SK-N-SH treated with all-trans-retinoic acid at 6 μM for 48 hours (cell line): ENCODE results near the gene CRYBG1.
A peak's percentile ranks its signal among the peaks of the same experiment; 100 is the strongest.

Experiments used
- ATAC-seq: fragments of 200-7000 bp; cut with Tn5 transposase; 3 replicates; pipeline ENCODE4 v1.9.1; 2020; ENCODE audit warnings: mild to moderate bottlenecking, moderate library complexity
- BACH2 ChIP-seq: fragments of 250-450 bp; sonication (Bioruptor Pico); IDR thresholded peaks from 2 replicates; pipeline ENCODE4 v1.9.0; 2021; ENCODE audit warnings: mild to moderate bottlenecking, borderline replicate concordance
- CSDC2 ChIP-seq: fragments of 250-450 bp; sonication (Bioruptor Pico); IDR thresholded peaks from 2 replicates; pipeline ENCODE4 v1.5.0; 2020; ENCODE audit warnings: mild to moderate bottlenecking, moderate library complexity
- ESRRG ChIP-seq: fragments of 250-450 bp; sonication (Bioruptor Pico); IDR thresholded peaks from 2 replicates; pipeline ENCODE4 v1.6.1; 2021; ENCODE audit warnings: mild to moderate bottlenecking
- ISL1 ChIP-seq: fragments of 250-450 bp; sonication (Bioruptor Pico); IDR thresholded peaks from 2 replicates; pipeline ENCODE4 v2.1.2; 2022; ENCODE audit warnings: mild to moderate bottlenecking, moderate library complexity
- PPARA ChIP-seq: fragments of 250-450 bp; sonication (Bioruptor Pico); IDR thresholded peaks from 2 replicates; pipeline ENCODE4 v1.5.0; 2020; ENCODE audit warnings: mild to moderate bottlenecking, borderline replicate concordance
- RARB ChIP-seq: fragments of 250-450 bp; sonication (Bioruptor Pico); IDR thresholded peaks from 2 replicates; pipeline ENCODE4 v1.8.0; 2021; ENCODE audit warnings: mild to moderate bottlenecking, moderate library complexity
- SNAI2 ChIP-seq: fragments of 250-450 bp; sonication (Bioruptor Pico); IDR thresholded peaks from 2 replicates; pipeline ENCODE4 v1.5.0; 2020; ENCODE audit warnings: mild to moderate bottlenecking, moderate library complexity
- TCF4 ChIP-seq: fragments of 250-450 bp; sonication (Bioruptor Pico); IDR thresholded peaks from 2 replicates; pipeline ENCODE4 v1.8.0; 2021; ENCODE audit warnings: mild to moderate bottlenecking, moderate library complexity, borderline replicate concordance
- TOX ChIP-seq: fragments of 250-450 bp; sonication (Bioruptor Pico); IDR thresholded peaks from 2 replicates; pipeline ENCODE4 v1.8.0; 2021; ENCODE audit warnings: mild to moderate bottlenecking, moderate library complexity, borderline replicate concordance
- ZC3H10 ChIP-seq: fragments of 250-450 bp; sonication (Bioruptor Pico); IDR thresholded peaks from 2 replicates; pipeline ENCODE4 v1.5.1; 2021; ENCODE audit warnings: mild to moderate bottlenecking, moderate library complexity
- ZFP30 ChIP-seq: fragments of 450-650 bp; formaldehyde crosslinking; IDR thresholded peaks from 2 replicates; pipeline ENCODE4 v1.5.0; 2022; ENCODE audit warnings: mild to moderate bottlenecking, moderate library complexity
- ZNF8 ChIP-seq: fragments of 450-650 bp; formaldehyde crosslinking; IDR thresholded peaks from 2 replicates; pipeline ENCODE4 v1.5.0; 2020; ENCODE audit warnings: mild to moderate bottlenecking, moderate library complexity
- TF ChIP-seq, protein P1 (sequence below): fragments of 250-450 bp; sonication (Bioruptor Pico); IDR thresholded peaks from 2 replicates; pipeline ENCODE4 v1.5.1; 2021; ENCODE audit warnings: mild to moderate bottlenecking, moderate library complexity
- TF ChIP-seq, protein P2 (sequence below): fragments of 250-450 bp; sonication (Bioruptor Pico); IDR thresholded peaks from 2 replicates; pipeline ENCODE4 v1.8.0; 2021; ENCODE audit warnings: low read depth, mild to moderate bottlenecking, moderate library complexity, borderline replicate concordance
- TF ChIP-seq, protein P3 (sequence below): fragments of 250-450 bp; sonication (Bioruptor Pico); IDR thresholded peaks from 2 replicates; pipeline ENCODE4 v1.5.0; 2020; ENCODE audit warnings: mild to moderate bottlenecking, moderate library complexity
- TF ChIP-seq, protein P4 (sequence below): fragments of 250-450 bp; sonication (Bioruptor Pico); IDR thresholded peaks from 2 replicates; pipeline ENCODE4 v1.8.0; 2020; ENCODE audit warnings: mild to moderate bottlenecking, moderate library complexity, borderline replicate concordance

CRYBG1 gene

DNA sequence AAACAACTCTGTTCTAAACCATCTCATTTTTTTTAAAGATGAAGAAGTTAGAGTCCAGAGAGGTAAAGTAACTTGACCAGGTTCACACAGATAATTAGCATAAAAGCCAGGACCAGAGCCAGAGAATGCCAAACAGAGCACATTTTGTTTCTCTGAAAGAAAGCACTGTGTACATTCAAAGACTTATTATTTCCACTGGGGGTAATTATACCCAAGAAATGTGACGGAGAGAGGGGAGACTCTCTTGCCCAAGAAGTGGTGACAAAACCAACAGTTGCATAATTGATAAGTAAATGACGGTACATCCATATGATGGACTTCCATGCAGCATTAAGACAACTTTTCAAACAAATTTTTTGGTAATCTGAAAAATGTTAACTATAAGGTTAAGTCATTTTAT, 157.2 kb downstream of the CRYBG1 start:
- no peak for ATAC-seq
- no peak for TF ChIP-seq ESRRG (CRISPR knock-in tag)
- TF ChIP-seq, protein P1, sequence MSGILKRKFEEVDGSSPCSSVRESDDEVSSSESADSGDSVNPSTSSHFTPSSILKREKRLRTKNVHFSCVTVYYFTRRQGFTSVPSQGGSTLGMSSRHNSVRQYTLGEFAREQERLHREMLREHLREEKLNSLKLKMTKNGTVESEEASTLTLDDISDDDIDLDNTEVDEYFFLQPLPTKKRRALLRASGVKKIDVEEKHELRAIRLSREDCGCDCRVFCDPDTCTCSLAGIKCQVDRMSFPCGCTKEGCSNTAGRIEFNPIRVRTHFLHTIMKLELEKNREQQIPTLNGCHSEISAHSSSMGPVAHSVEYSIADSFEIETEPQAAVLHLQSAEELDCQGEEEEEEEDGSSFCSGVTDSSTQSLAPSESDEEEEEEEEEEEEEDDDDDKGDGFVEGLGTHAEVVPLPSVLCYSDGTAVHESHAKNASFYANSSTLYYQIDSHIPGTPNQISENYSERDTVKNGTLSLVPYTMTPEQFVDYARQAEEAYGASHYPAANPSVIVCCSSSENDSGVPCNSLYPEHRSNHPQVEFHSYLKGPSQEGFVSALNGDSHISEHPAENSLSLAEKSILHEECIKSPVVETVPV = no peak
- no peak for TF ChIP-seq ZNF8 (CRISPR knock-in tag)
- TF ChIP-seq CSDC2 (CRISPR knock-in tag) = no peak

DNA sequence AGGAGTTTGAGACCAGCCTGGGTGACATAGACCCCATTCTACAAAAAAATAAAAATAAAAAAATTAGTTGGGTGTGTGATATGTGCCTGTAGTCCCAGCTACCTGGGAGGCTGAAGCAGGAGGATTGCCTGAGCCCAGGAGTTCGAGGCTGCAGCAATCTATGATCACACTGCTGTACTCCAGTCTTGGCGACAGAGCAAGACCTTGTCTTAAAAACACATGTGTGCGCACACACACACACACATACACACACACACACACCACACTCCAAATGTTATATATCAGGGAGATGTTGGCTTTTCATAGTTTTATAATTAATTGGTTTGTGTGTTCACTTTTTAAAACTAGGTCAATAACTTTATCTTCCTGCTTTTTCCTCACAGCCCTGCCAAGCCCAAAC, 158.2 kb downstream of the CRYBG1 start:
- TF ChIP-seq ZFP30 (no peak), BACH2 (CRISPR knock-in tag) (no peak), SNAI2 (CRISPR knock-in tag) (no peak), TCF4 (CRISPR knock-in tag) (no peak), ISL1 (CRISPR knock-in tag) (no peak), ZC3H10 (CRISPR knock-in tag) (no peak), CSDC2 (CRISPR knock-in tag) (no peak), RARB (CRISPR knock-in tag) (no peak), ESRRG (CRISPR knock-in tag) (no peak)
- TF ChIP-seq, protein P1 = no peak
- TF ChIP-seq, protein P2, sequence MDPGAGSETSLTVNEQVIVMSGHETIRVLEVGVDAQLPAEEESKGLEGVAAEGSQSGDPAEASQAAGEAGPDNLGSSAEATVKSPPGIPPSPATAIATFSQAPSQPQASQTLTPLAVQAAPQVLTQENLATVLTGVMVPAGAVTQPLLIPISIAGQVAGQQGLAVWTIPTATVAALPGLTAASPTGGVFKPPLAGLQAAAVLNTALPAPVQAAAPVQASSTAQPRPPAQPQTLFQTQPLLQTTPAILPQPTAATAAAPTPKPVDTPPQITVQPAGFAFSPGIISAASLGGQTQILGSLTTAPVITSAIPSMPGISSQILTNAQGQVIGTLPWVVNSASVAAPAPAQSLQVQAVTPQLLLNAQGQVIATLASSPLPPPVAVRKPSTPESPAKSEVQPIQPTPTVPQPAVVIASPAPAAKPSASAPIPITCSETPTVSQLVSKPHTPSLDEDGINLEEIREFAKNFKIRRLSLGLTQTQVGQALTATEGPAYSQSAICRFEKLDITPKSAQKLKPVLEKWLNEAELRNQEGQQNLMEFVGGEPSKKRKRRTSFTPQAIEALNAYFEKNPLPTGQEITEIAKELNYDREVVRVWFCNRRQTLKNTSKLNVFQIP (CRISPR knock-in tag) = no peak
- TF ChIP-seq, protein P3, sequence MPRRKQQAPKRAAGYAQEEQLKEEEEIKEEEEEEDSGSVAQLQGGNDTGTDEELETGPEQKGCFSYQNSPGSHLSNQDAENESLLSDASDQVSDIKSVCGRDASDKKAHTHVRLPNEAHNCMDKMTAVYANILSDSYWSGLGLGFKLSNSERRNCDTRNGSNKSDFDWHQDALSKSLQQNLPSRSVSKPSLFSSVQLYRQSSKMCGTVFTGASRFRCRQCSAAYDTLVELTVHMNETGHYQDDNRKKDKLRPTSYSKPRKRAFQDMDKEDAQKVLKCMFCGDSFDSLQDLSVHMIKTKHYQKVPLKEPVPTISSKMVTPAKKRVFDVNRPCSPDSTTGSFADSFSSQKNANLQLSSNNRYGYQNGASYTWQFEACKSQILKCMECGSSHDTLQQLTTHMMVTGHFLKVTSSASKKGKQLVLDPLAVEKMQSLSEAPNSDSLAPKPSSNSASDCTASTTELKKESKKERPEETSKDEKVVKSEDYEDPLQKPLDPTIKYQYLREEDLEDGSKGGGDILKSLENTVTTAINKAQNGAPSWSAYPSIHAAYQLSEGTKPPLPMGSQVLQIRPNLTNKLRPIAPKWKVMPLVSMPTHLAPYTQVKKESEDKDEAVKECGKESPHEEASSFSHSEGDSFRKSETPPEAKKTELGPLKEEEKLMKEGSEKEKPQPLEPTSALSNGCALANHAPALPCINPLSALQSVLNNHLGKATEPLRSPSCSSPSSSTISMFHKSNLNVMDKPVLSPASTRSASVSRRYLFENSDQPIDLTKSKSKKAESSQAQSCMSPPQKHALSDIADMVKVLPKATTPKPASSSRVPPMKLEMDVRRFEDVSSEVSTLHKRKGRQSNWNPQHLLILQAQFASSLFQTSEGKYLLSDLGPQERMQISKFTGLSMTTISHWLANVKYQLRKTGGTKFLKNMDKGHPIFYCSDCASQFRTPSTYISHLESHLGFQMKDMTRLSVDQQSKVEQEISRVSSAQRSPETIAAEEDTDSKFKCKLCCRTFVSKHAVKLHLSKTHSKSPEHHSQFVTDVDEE = no peak
- no peak for ATAC-seq

DNA sequence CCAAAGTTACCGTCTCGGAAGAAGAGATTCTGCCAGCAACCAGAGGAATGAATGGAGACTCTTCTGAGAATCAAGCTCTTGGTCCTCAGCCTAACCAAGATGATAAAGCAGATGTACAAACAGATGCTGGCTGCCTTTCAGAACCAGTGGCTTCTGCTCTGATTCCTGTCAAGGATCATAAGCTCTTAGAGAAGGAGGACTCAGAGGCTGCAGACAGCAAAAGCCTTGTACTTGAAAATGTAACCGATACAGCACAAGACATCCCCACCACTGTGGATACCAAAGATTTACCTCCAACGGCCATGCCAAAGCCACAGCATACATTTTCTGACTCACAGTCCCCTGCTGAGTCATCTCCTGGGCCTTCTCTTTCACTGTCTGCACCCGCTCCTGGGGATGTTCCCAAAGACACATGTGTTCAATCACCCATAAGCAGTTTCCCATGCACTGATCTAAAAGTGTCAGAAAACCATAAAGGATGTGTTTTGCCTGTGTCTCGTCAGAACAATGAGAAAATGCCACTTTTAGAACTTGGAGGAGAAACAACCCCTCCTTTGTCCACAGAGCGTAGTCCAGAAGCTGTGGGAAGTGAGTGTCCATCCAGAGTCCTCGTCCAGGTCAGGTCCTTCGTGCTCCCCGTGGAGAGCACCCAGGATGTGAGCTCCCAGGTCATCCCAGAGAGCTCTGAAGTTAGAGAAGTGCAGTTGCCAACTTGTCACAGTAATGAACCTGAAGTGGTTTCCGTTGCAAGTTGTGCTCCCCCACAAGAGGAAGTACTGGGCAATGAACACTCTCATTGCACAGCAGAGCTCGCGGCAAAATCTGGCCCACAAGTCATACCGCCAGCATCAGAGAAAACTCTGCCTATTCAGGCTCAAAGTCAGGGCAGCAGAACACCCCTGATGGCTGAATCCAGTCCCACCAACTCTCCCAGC, 159.2 kb downstream of the CRYBG1 start:
- TF ChIP-seq CSDC2 (CRISPR knock-in tag) (0 out of 2 replicates have a peak, but pooled peaks have one; percentile 14), TOX (CRISPR knock-in tag) (peak; percentile 77), BACH2 (CRISPR knock-in tag) (no peak), PPARA (CRISPR knock-in tag) (no peak), ZC3H10 (CRISPR knock-in tag) (peak; percentile 18; the same call in 1 of the 2 replicates), RARB (CRISPR knock-in tag) (peak; percentile 75; the same call in 1 of the 2 replicates)
- TF ChIP-seq, protein P2 (CRISPR knock-in tag) = no peak
- TF ChIP-seq, protein P4, sequence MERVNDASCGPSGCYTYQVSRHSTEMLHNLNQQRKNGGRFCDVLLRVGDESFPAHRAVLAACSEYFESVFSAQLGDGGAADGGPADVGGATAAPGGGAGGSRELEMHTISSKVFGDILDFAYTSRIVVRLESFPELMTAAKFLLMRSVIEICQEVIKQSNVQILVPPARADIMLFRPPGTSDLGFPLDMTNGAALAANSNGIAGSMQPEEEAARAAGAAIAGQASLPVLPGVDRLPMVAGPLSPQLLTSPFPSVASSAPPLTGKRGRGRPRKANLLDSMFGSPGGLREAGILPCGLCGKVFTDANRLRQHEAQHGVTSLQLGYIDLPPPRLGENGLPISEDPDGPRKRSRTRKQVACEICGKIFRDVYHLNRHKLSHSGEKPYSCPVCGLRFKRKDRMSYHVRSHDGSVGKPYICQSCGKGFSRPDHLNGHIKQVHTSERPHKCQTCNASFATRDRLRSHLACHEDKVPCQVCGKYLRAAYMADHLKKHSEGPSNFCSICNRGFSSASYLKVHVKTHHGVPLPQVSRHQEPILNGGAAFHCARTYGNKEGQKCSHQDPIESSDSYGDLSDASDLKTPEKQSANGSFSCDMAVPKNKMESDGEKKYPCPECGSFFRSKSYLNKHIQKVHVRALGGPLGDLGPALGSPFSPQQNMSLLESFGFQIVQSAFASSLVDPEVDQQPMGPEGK (CRISPR knock-in tag) = peak; percentile 61; the same call in 1 of the 2 replicates
- ATAC-seq = peak; percentile 89
